Muscle layer of duodenum (tissue), 2 donors: ENCODE results near the gene MLF2.

Experiments
- H3K27ac ChIP-seq: one replicate; pipeline ENCODE4 v1.7.0; 2013; ENCODE audit warnings: mild to moderate bottlenecking, low read length
- H3K27me3 ChIP-seq: one replicate; pipeline ENCODE4 v1.7.0; 2013; ENCODE audit warnings: low read depth, mild to moderate bottlenecking, control low read depth, low read length
- H3K36me3 ChIP-seq, 2 donors: one replicate each; pipeline ENCODE4 v1.7.0; 2013; ENCODE audit warnings: low read length in 2 of 2, control low read depth in 1 of 2, mild to moderate bottlenecking in 1 of 2; ENCODE audit not compliant: insufficient read depth in 2 of 2, control insufficient read depth in 1 of 2
- H3K4me1 ChIP-seq, 2 donors: one replicate each; pipeline ENCODE4 v1.7.0; 2013; ENCODE audit warnings: low read length in 2 of 2, mild to moderate bottlenecking in 2 of 2, control low read depth in 1 of 2, moderate library complexity in 1 of 2; ENCODE audit not compliant: insufficient read depth in 2 of 2, control insufficient read depth in 1 of 2
- H3K4me3 ChIP-seq, 2 donors: one replicate each; pipeline ENCODE4 v1.7.0; 2013; ENCODE audit warnings: low read length in 2 of 2, low read depth in 1 of 2, mild to moderate bottlenecking in 1 of 2
- H3K9me3 ChIP-seq, 2 donors: one replicate each; pipeline ENCODE4 v1.7.0; 2013; ENCODE audit warnings: low read length in 2 of 2, control low read depth in 1 of 2, mild to moderate bottlenecking in 1 of 2; ENCODE audit not compliant: control insufficient read depth in 1 of 2
- donor health status: healthy.

The MLF2 gene

DNA sequence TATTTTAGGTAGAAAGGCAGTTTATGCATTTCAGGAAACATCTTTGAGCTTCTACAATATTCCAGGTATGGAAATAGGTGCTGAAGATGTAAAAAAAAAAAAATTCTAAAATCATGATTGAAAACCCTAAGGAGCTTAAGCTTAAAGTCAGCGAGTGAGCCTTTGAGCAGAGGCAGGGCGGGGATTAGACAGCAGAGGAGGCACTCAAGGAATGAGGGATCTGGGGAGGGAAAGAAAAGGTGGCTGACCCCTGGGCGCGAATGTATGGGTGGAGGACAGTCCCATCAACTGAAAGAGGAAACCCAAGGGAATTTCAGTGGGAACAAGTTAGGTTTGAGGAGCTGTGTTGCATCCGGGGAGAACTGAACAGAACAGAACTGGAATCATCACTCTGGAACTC, 6.8 kb upstream of the MLF2 start:
- Histone ChIP-seq H3K9me3 (no peaks in the 10 kb centered on the region), H3K36me3 (no peaks in the 10 kb centered on the region), H3K27me3 (no peaks in the 10 kb centered on the region), H3K27ac (no peak overlapping the region), H3K4me3 (no peak overlapping the region), H3K4me1 (peaks cover 0 to 5% of the 10 kb centered on the region in 2 donors)

DNA sequence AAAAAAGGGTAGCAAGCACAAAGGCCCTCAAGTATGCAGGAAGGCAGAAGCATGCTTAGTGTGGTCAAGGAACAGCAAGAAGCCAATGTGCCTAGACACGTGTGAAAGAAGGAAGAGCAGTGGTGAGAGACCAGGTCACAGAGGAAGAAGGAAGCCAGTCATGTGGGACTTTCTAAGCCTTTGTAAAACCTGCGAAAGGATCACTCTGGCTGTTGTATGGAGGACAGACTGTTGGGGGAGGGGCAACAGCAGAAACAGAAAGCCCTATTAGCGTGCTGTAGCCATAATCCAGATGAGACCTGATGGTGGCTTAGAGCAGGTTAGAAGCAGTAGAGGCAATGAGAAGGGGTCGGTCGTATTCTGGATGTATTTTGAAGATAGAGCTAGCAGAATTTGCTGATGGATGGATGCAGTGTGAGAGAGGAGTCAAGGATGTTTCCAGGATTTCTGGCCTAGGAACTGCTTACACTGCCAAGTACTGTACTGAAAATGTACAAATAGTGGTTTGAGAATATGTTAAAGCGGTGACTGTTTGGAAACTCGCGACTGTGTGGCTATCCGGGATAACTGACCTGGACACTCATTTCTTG, 5.7 kb upstream of the MLF2 start:
- Histone ChIP-seq H3K36me3 (no peaks in the 10 kb centered on the region), H3K27me3 (no peaks in the 10 kb centered on the region), H3K4me1 (peaks cover 4 to 5% of the 10 kb centered on the region in 2 donors), H3K9me3 (no peaks in the 10 kb centered on the region), H3K4me3 (no peak overlapping the region), H3K27ac (no peak overlapping the region)

DNA sequence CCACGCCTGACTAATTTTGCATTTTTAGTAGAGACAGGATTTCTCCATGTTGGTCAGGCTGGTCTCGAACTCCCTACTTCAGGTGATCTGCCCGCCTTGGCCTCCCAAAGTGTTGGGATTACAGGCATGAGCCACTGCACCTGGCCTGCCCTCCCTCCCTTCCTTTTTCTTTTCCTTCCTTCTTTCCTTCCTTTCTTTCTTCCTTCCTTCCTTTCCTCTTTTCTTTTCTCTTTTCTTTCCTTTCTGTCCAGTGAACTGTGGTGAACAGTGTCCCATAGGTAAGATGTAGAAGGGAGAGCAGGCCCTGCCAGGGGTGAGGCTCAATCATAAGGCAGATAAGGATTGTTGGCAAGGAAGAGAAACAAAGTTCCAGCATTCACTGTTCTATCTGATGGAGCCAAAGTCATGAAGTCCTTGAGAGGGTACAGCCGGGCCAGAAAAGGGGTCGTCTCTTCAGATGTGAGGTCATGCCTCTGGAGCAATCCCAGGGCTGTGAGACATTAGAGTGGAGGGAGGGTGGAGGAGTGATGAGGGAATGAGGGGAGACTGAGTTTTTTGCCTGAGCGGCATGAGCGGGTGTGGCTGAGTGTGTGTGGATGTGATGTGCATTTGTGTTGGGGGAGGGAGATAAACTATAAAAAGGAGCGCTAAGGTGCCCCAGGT, 4.2 kb upstream of the MLF2 start:
- H3K36me3 ChIP-seq: peaks cover 0 to 7% of the 10 kb centered on the region in 2 donors
- no peak overlapping the region for H3K27ac ChIP-seq
- H3K9me3 ChIP-seq: no peaks in the 10 kb centered on the region
- H3K4me1 ChIP-seq: peaks cover 6% of the 10 kb centered on the region in 2 donors
- H3K4me3 ChIP-seq: no peak overlapping the region
- H3K27me3 ChIP-seq: no peaks in the 10 kb centered on the region

DNA sequence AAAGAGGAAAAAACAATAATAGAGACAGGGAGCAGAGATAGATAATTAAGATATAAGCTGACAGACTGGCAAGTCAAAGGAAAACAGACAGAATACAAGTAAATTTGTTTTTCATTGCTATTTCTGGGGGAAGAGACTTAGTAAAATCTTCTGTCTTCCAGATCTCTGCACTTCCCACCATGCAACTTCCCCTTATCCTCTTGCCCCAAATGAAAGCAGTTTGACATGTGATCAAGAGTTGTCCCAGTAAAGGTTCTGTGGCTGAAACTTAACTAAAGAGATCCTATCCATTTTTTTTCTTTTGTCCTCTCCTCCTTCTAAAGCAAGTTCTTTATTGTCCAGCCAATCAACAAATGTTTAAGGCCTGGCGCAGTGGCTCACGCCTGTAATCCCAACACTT, 1.5 kb upstream of the MLF2 start:
- Histone ChIP-seq H3K27ac (no peak overlapping the region), H3K4me3 (no peak overlapping the region)

DNA sequence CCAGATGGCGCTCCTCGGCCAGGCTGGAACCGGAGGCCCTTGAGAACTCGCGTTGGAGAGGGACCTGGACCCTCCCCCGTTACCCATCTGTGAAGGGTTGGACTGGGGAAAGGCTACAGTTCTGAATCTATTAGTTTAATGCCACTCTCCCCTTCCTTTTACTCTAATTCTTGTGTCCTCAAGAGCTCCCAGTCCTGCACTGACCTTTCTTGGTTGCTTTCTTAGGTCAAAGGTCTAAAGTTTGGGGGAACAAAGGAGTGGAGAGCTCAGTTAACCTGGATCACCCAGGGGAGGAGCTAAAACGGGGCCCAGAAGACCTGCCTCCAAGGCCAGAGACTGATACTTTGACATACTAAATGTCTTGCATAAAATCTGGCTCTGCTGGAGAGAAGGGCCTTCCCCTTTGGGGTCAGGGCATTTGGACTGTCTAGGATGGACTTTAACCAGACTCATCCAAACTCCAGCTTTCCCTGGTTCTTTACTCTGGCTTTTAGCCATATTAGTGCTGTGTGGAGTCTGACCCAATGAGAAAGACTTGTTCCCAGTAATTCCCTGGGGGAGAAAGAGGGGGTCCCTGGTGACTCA, 923 bp upstream of the MLF2 start:
- H3K4me1 ChIP-seq: peaks cover 11 to 16% of the 10 kb centered on the region in 2 donors
- H3K9me3 ChIP-seq: no peaks in the 10 kb centered on the region
- no peak overlapping the region for H3K4me3 ChIP-seq
- H3K36me3 ChIP-seq: peaks cover 11 to 35% of the 10 kb centered on the region in 2 donors
- H3K27me3 ChIP-seq: no peaks in the 10 kb centered on the region
- peak overlapping the region; percentile 99 for H3K27ac ChIP-seq

More for the DNA sequence above, 1.5 kb upstream of the MLF2 start:
- H3K4me1 ChIP-seq: peaks cover 11 to 16% of the 10 kb centered on the region in 2 donors
- H3K9me3 ChIP-seq: no peaks in the 10 kb centered on the region
- no peaks in the 10 kb centered on the region for H3K27me3 ChIP-seq
- peaks cover 11 to 30% of the 10 kb centered on the region in 2 donors for H3K36me3 ChIP-seq

DNA sequence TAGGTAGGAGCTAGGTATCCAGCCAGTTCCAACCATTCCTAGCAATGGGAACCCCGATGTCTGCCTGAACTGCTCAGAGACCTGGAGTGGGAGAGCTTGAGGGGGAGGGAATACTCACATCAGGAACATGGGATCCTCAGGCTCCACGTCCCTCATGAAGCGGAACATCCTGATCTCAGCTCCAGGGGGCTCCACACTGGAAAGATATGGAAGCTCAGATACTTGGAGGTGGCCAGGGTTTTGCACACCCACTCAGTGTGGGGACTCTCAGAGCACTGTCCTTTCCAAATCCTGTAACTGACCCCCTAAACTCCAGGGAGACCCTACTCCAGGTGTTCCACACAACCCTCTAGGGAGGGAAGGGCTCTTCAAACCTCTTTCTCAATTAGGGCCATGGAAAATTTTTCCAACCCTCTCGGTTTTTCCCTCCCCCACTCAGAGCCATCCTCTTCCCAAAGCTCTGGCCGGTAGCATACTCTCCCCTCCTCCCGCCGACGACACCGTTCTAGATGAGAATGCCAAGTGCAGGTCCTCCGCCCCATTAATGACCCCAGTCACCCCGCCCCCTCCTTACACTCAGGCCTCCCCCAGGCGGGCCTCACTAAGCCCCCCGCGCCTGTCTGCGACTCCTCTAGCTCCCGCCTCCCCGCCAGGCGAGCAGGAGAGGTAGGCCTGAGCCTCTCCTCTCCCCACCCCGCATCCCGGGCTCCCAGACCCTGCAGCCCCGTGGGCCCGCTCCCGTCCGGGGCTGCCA, 597 bp downstream of the MLF2 start:
- H3K36me3 ChIP-seq: peaks cover 23 to 51% of the 10 kb centered on the region in 2 donors
- H3K27ac ChIP-seq: peak overlapping the region; percentile 99

DNA sequence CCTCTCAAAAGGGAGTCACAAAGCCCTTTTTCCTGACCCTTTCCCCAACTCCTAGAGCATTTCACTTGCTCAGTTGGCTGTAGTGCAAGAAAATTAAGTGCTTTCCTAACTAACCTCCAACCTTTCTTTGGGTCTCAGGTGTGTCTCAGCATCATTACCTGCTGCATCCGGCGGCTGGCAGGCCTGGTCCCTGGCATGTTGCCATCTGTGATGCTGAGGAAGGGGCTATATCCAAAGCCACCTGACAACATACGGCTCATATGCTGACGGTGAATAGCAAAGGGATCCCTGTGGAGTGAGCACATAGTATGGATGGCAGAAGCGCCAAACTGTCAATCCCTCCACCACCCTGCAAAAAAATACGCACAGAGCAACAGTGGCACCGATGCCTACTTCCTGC, 1.2 kb downstream of the MLF2 start:
- Histone ChIP-seq H3K4me1 (peaks cover 11 to 16% of the 10 kb centered on the region in 2 donors), H3K36me3 (peaks cover 29 to 56% of the 10 kb centered on the region in 2 donors), H3K4me3 (peak overlapping the region; percentile 62 to 90), H3K27me3 (no peaks in the 10 kb centered on the region), H3K9me3 (no peaks in the 10 kb centered on the region), H3K27ac (peak overlapping the region; percentile 99)

More for the DNA sequence above, 597 bp downstream of the MLF2 start:
- H3K27me3 ChIP-seq: no peaks in the 10 kb centered on the region
- H3K4me1 ChIP-seq: peaks cover 11 to 16% of the 10 kb centered on the region in 2 donors
- no peaks in the 10 kb centered on the region for H3K9me3 ChIP-seq
- peak overlapping the region; percentile 62 to 90 for H3K4me3 ChIP-seq

DNA sequence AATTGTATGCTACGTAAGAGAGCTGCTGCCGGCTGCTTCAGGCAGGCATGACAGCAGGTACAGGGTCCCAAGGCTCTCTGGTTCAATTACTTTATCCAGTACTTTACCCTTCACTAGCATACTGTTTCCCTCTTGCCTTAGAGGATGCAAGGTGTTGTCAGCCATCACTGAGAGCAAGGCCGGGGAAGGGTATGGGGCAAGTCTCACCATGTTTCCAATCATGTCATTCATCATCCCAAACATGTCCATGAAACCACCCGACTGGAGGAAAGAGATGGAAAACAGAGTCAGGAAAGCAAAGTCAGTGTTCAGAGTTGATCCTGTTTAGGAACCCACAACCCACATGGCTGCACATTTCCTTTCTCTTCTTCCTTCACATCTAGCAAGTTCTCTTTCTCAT, 2.4 kb downstream of the MLF2 start:
- no peaks in the 10 kb centered on the region for H3K9me3 ChIP-seq
- H3K27ac ChIP-seq: no peak overlapping the region
- H3K4me1 ChIP-seq: peaks cover 11 to 16% of the 10 kb centered on the region in 2 donors
- no peaks in the 10 kb centered on the region for H3K27me3 ChIP-seq
- no peak overlapping the region for H3K4me3 ChIP-seq
- H3K36me3 ChIP-seq: peaks cover 36 to 65% of the 10 kb centered on the region in 2 donors

DNA sequence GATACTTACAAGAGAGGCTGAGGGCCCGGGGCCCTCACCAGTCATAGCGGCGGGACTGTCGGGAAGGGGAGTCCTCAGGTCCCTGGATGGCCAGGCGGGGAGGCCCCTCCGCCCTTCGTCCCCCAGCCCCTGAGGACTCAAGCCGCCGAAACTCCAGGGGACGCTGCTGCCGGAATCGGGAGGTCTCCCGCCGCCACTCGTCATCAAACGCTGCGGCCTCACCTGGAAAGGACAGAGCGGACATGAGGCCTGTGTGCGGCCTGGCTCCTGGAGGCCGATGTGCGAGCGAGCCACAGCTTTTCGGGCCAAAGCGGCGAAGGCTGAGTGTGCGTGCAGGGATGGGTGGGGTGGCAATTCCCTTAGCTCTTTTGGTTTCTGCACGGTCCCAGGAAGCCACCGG, 4.2 kb downstream of the MLF2 start:
- H3K27ac ChIP-seq: no peak overlapping the region
- H3K4me1 ChIP-seq: peaks cover 7 to 14% of the 10 kb centered on the region in 2 donors
- no peaks in the 10 kb centered on the region for H3K27me3 ChIP-seq
- no peaks in the 10 kb centered on the region for H3K9me3 ChIP-seq
- peaks cover 36 to 65% of the 10 kb centered on the region in 2 donors for H3K36me3 ChIP-seq
- no peak overlapping the region for H3K4me3 ChIP-seq

DNA sequence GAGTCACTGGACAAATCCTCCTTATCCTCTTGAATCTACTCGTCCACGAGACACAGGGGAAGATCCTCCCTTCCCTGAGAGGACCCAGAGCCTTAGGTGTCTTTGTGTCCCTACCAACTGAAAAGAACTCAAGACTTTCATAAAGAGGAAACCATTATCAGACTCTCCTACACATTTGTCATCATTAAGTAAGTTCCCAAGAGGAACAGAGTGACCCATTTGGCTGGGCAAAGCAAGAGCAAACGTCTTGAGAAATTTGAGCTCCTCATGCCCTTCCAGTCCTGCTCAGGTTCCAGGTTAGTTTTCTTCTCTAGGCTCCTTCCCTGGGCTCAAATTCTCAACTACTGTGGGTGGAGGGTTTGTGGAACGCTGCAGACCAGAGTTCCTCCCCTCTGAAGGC, 5.7 kb downstream of the MLF2 start:
- Histone ChIP-seq H3K4me1 (peaks cover 6 to 11% of the 10 kb centered on the region in 2 donors), H3K36me3 (peaks cover 36 to 58% of the 10 kb centered on the region in 2 donors), H3K27me3 (no peaks in the 10 kb centered on the region), H3K9me3 (no peaks in the 10 kb centered on the region), H3K27ac (no peak overlapping the region), H3K4me3 (no peak overlapping the region)
